ENCODE data around the gene CLDN2.
A peak's percentile ranks its signal among the peaks of the same experiment; 100 is the strongest.
"Not testable (repeated sequence)": the region's sequence is repeated elsewhere in the genome, so short reads cannot be mapped to it uniquely, and the experiment has no call there.

CLDN2 gene

GRCh38 chrX:106959901-106960300 lies 39.7 kb downstream of the CLDN2 start:
- DNase-seq (ENCODE audit: low spot score), result peak; percentile 20

- no peak for DNase-seq (ENCODE audit: low spot score)
Measured at GRCh38 chrX:106963111-106963510, 42.9 kb downstream of the CLDN2 start.

- no peak for DNase-seq (ENCODE audit: low spot score)
Measured at GRCh38 chrX:106964290-106964689, 44.1 kb downstream of the CLDN2 start.

- DNase-seq (ENCODE audit: low spot score), result not testable (repeated sequence)
Measured at GRCh38 chrX:106966547-106966946, 46.3 kb downstream of the CLDN2 start.

GRCh38 chrX:106972896-106973295 lies 52.7 kb downstream of the CLDN2 start:
- DNase-seq (ENCODE audit: low spot score), result no peak

GRCh38 chrX:106973433-106974149 lies 53.4 kb downstream of the CLDN2 start:
- DNase-seq (ENCODE audit: low spot score), result no peak

- DNase-seq (ENCODE audit: low spot score), result no peak
Measured at GRCh38 chrX:106976416-106976815, 56.2 kb downstream of the CLDN2 start.

Data from hepatic stellate cell (primary cell).